OCI-LY1 (cell line): Measurements from ENCODE around the gene TP73.

ENCODE experiments used
- H2AFZ ChIP-seq: fragments of 200-600 bp; sonication (generic), shearing (Covaris generic); 2 replicates; pipeline ENCODE4 v1.6.0; 2014; ENCODE audit warnings: antibody characterized with exemption, mild to moderate bottlenecking, low read length
- H3F3A ChIP-seq: fragments of 200-600 bp; sonication (generic), shearing (Covaris generic); 2 replicates; pipeline ENCODE4 v1.6.0; 2014; ENCODE audit warnings: mild to moderate bottlenecking, antibody characterized with exemption, low read length, moderate library complexity; ENCODE audit not compliant: insufficient read depth
- H3K27ac ChIP-seq: fragments of 200-600 bp; sonication (generic); 2 replicates; pipeline ENCODE4 v1.5.1; 2014; ENCODE audit warnings: low read length, mixed run types, mild to moderate bottlenecking, low read depth; ENCODE audit not compliant: poor library complexity, severe bottlenecking
- H3K27me3 ChIP-seq: fragments of 200-600 bp; sonication (generic); 2 replicates; pipeline ENCODE4 v1.6.0; 2014; ENCODE audit warnings: antibody characterized with exemption, mild to moderate bottlenecking, low read length, moderate library complexity; ENCODE audit not compliant: insufficient read depth
- H3K36me3 ChIP-seq: fragments of 200-600 bp; sonication (generic); 2 replicates; pipeline ENCODE4 v1.6.1; 2014; ENCODE audit warnings: mild to moderate bottlenecking, antibody characterized with exemption, low read length, moderate library complexity, mixed read lengths; ENCODE audit not compliant: insufficient read depth
- H3K4me1 ChIP-seq: fragments of 200-600 bp; sonication (generic); 2 replicates; pipeline ENCODE4 v1.5.1; 2014; ENCODE audit warnings: mild to moderate bottlenecking, low read length, moderate library complexity; ENCODE audit not compliant: insufficient read depth, severe bottlenecking
- H3K4me2 ChIP-seq: fragments of 200-600 bp; sonication (generic), shearing (Covaris generic); 2 replicates; pipeline ENCODE4 v1.6.1; 2014; ENCODE audit warnings: low read length
- H3K4me3 ChIP-seq: fragments of 200-600 bp; sonication (generic); 2 replicates; pipeline ENCODE4 v1.5.1; 2014; ENCODE audit warnings: low read length, low read depth, mild to moderate bottlenecking, mixed read lengths; ENCODE audit not compliant: poor library complexity, severe bottlenecking
- H3K79me2 ChIP-seq: fragments of 200-600 bp; shearing (Covaris generic); 2 replicates; pipeline ENCODE4 v1.6.1; 2016; ENCODE audit warnings: mixed run types, low read length, mixed read lengths; ENCODE audit not compliant: insufficient read depth
- H3K9ac ChIP-seq: fragments of 200-600 bp; sonication (generic), shearing (Covaris generic); 2 replicates; pipeline ENCODE4 v1.6.1; 2014; ENCODE audit warnings: mild to moderate bottlenecking, low read length, mixed read lengths
- H3K9me2 ChIP-seq: fragments of 200-600 bp; sonication (generic), shearing (Covaris generic); 2 replicates; pipeline ENCODE4 v1.6.1; 2014; ENCODE audit warnings: low read depth, mild to moderate bottlenecking, low read length, mixed read lengths
- H3K9me3 ChIP-seq: fragments of 200-600 bp; shearing (Covaris generic); 2 replicates; pipeline ENCODE4 v1.6.1; 2014; ENCODE audit warnings: low read length, mixed read lengths
- H4K20me1 ChIP-seq: fragments of 200-600 bp; sonication (generic), shearing (Covaris generic); 2 replicates; pipeline ENCODE4 v1.6.0; 2016; ENCODE audit warnings: mild to moderate bottlenecking, low read length; ENCODE audit not compliant: insufficient read depth
- CTCF ChIP-seq: fragments of 200-600 bp; sonication (generic), shearing (Covaris generic); IDR thresholded peaks from 2 replicates; pipeline ENCODE4 v1.5.1; 2017; ENCODE audit warnings: mild to moderate bottlenecking, antibody characterized with exemption, low read length, moderate library complexity, mixed read lengths
- EZH2 ChIP-seq: fragments of 200-600 bp; sonication (generic), shearing (Covaris generic); IDR thresholded peaks from 2 replicates; pipeline ENCODE4 v1.8.0; 2017; ENCODE audit warnings: borderline replicate concordance, mixed run types, mild to moderate bottlenecking, antibody characterized with exemption, low read length, moderate library complexity, mixed read lengths

The TP73 gene

GRCh38 chr1:3634059-3634800 is 18.1 kb upstream of the TP73 start:
- H3K79me2 ChIP-seq, result no peaks in the 10 kb centered on the region
- peaks cover 67% of the 10 kb centered on the region for H3K36me3 ChIP-seq
- no peak overlapping the region for H2AFZ ChIP-seq
- no peak overlapping the region for H3K27ac ChIP-seq
- H3K4me3 ChIP-seq, result no peak overlapping the region
- peaks cover 10% of the 10 kb centered on the region for H3K4me1 ChIP-seq
- H3K9me2 ChIP-seq, result no peaks in the 10 kb centered on the region
- H3K27me3 ChIP-seq, result no peaks in the 10 kb centered on the region
- no peaks in the 10 kb centered on the region for H3F3A ChIP-seq
- H3K4me2 ChIP-seq, result no peak overlapping the region
- TF ChIP-seq CTCF (no peak), EZH2 (no peak)
- H3K9me3 ChIP-seq, result no peaks in the 10 kb centered on the region
- H3K9ac ChIP-seq, result no peak overlapping the region
- H4K20me1 ChIP-seq, result no peaks in the 10 kb centered on the region

- Histone ChIP-seq H3K9me2 (no peaks in the 10 kb centered on the region), H2AFZ (no peak overlapping the region), H4K20me1 (no peaks in the 10 kb centered on the region), H3K36me3 (peaks cover 58% of the 10 kb centered on the region), H3K4me2 (no peak overlapping the region), H3K27ac (no peak overlapping the region), H3K9me3 (no peaks in the 10 kb centered on the region), H3K4me1 (peaks cover 10% of the 10 kb centered on the region), H3K9ac (no peak overlapping the region), H3K79me2 (no peaks in the 10 kb centered on the region), H3K27me3 (no peaks in the 10 kb centered on the region), H3F3A (no peaks in the 10 kb centered on the region), H3K4me3 (no peak overlapping the region)
- TF ChIP-seq EZH2, result no peak
- TF ChIP-seq CTCF, result no peak
These were observed 16.2 kb upstream of the TP73 start for GRCh38 chr1:3636080-3636479.

DNA sequence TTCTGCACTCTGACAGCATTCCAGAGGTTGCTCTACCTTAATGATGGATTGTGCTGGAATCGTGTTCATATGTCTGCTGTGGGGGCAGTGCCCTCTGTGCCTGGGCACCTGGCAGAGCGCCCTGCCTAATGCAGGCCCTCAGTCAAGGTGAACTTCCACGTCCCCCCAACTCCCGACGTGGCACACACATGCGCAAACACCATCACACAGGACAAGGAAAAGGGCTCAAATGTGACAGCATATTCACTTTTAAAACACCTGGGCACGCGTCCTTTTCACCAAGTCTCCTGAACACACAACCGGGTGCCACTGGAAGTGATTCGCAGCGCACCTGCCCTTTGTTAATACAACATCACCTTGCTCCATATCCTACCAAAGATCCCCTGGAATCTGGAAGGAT is 15.8 kb upstream of the TP73 start:
- no peaks in the 10 kb centered on the region for H3K27me3 ChIP-seq
- no peaks in the 10 kb centered on the region for H3K9me2 ChIP-seq
- H3K9me3 ChIP-seq, result no peaks in the 10 kb centered on the region
- no peak overlapping the region for H3K27ac ChIP-seq
- TF ChIP-seq EZH2 (no peak), CTCF (no peak)
- no peaks in the 10 kb centered on the region for H4K20me1 ChIP-seq
- H3K4me3 ChIP-seq, result no peak overlapping the region
- no peak overlapping the region for H3K4me2 ChIP-seq
- peaks cover 10% of the 10 kb centered on the region for H3K4me1 ChIP-seq
- H3F3A ChIP-seq, result no peaks in the 10 kb centered on the region
- H3K9ac ChIP-seq, result no peak overlapping the region
- H3K36me3 ChIP-seq, result peaks cover 58% of the 10 kb centered on the region
- H3K79me2 ChIP-seq, result no peaks in the 10 kb centered on the region
- H2AFZ ChIP-seq, result no peak overlapping the region
